ENCODE results near the gene LMBRD1. TPM values are rescaled to one million over a fixed set of nuclear protein-coding genes. Genes with fewer than 3 reads are reported as not detected.
"Not testable (repeated sequence)": the region's sequence is repeated elsewhere in the genome, so short reads cannot be mapped to it uniquely, and the experiment has no call there.

Gene LMBRD1
- total RNA-seq, 2 experiments from 2014 or later = 12.7 to 16.3 TPM

DNA sequence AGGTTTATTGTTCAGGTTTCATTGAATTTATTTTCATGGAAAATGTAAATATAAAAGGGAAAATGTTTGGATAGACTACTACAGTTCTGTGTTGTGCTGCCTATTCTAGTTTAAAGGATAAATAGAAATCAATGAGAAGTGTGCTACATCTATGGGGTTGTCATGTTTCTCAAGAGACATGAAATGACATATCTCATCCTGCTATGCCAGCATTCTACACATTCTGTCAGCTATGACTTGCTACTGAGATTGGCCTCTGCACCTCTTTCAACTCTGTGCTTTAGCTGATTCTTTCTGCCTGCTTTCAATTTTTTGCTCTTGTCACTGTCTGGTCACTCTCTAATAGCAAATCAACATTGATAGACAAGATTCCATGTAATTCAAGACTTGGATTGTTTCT, 35.7 kb upstream of the LMBRD1 start:
- Histone ChIP-seq H3K9me3 (ENCODE audit: low read length) (no peaks in the 10 kb centered on the region), H4K20me1 (ENCODE audit: insufficient read depth, low read length) (no peaks in the 10 kb centered on the region), H3K4me1 (ENCODE audit: insufficient read depth, low read length, poor library complexity, severe bottlenecking) (no peaks in the 10 kb centered on the region), H3K9me2 (ENCODE audit: insufficient read depth, low read length) (no peaks in the 10 kb centered on the region), H3K27ac (ENCODE audit: low read depth, low read length, poor library complexity, severe bottlenecking) (no peak overlapping the region), H3K4me2 (ENCODE audit: low read length) (no peak overlapping the region), H2AFZ (ENCODE audit: low read length) (no peak overlapping the region), H3K4me3 (ENCODE audit: low read depth, low read length, poor library complexity, severe bottlenecking) (no peak overlapping the region), H3K36me3 (ENCODE audit: insufficient read depth, low read length) (no peaks in the 10 kb centered on the region), H3K79me2 (ENCODE audit: insufficient read depth, low read depth, low read length) (no peaks in the 10 kb centered on the region)
- no peak for DNase-seq (ENCODE audit: low spot score)
- CTCF ChIA-PET (ENCODE audit: unreplicated experiment) = no interaction called here
- intact Hi-C loops (cut with micrococcal nuclease; ENCODE audit: unreplicated experiment) = loop anchor here (10.0 kb wide), 1 partner anchor 132 kb away; no protein-coding TSS in a partner anchor
- no peak for TF ChIP-seq EZH2phosphoT487 (IDR thresholded peaks at IDR 0.05; ENCODE audit: borderline replicate concordance, low read depth, low read length)
- TF ChIP-seq, protein P1, sequence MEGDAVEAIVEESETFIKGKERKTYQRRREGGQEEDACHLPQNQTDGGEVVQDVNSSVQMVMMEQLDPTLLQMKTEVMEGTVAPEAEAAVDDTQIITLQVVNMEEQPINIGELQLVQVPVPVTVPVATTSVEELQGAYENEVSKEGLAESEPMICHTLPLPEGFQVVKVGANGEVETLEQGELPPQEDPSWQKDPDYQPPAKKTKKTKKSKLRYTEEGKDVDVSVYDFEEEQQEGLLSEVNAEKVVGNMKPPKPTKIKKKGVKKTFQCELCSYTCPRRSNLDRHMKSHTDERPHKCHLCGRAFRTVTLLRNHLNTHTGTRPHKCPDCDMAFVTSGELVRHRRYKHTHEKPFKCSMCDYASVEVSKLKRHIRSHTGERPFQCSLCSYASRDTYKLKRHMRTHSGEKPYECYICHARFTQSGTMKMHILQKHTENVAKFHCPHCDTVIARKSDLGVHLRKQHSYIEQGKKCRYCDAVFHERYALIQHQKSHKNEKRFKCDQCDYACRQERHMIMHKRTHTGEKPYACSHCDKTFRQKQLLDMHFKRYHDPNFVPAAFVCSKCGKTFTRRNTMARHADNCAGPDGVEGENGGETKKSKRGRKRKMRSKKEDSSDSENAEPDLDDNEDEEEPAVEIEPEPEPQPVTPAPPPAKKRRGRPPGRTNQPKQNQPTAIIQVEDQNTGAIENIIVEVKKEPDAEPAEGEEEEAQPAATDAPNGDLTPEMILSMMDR (conservative IDR thresholded peaks at IDR 0.05; ENCODE audit: low read length) = no peak
- BruUV-seq (replicated peaks) = no TSS peak
- POLR2A ChIA-PET = no interaction called here

GRCh38 chr6:69827276-69827893, 30.6 kb upstream of the LMBRD1 start:
- ChIA-PET POLR2A (no interaction called here), CTCF (ENCODE audit: unreplicated experiment) (no interaction called here)
- no TSS peak for BruUV-seq (replicated peaks)
- no peaks in the 10 kb centered on the region for H3K9me2 ChIP-seq (ENCODE audit: insufficient read depth, low read length)
- DNase-seq (ENCODE audit: low spot score) = no peak
- no peaks in the 10 kb centered on the region for H3K9me3 ChIP-seq (ENCODE audit: low read length)
- no peaks in the 10 kb centered on the region for H3K36me3 ChIP-seq (ENCODE audit: insufficient read depth, low read length)
- no peaks in the 10 kb centered on the region for H3K79me2 ChIP-seq (ENCODE audit: insufficient read depth, low read depth, low read length)
- H2AFZ ChIP-seq (ENCODE audit: low read length) = no peak overlapping the region
- no peak for TF ChIP-seq EZH2phosphoT487 (IDR thresholded peaks at IDR 0.05; ENCODE audit: borderline replicate concordance, low read depth, low read length)
- TF ChIP-seq, protein P1 (conservative IDR thresholded peaks at IDR 0.05; ENCODE audit: low read length) = no peak
- H3K4me1 ChIP-seq (ENCODE audit: insufficient read depth, low read length, poor library complexity, severe bottlenecking) = no peaks in the 10 kb centered on the region
- no peak overlapping the region for H3K27ac ChIP-seq (ENCODE audit: low read depth, low read length, poor library complexity, severe bottlenecking)
- H4K20me1 ChIP-seq (ENCODE audit: insufficient read depth, low read length) = no peaks in the 10 kb centered on the region
- H3K4me2 ChIP-seq (ENCODE audit: low read length) = no peak overlapping the region
- intact Hi-C loops (cut with micrococcal nuclease; ENCODE audit: unreplicated experiment) = no loop called here
- no peak overlapping the region for H3K4me3 ChIP-seq (ENCODE audit: low read depth, low read length, poor library complexity, severe bottlenecking)

GRCh38 chr6:69825904-69826303, 29.1 kb upstream of the LMBRD1 start:
- no peaks in the 10 kb centered on the region for H3K36me3 ChIP-seq (ENCODE audit: insufficient read depth, low read length)
- no peaks in the 10 kb centered on the region for H3K9me3 ChIP-seq (ENCODE audit: low read length)

GRCh38 chr6:69824355-69824754, 27.5 kb upstream of the LMBRD1 start:
- ChIA-PET POLR2A (interaction anchor here (0.7 kb wide), 1 partner anchor 313 kb away, joined by 3 read pairs; no protein-coding TSS in a partner anchor), CTCF (ENCODE audit: unreplicated experiment) (interaction anchor here (0.5 kb wide), 1 partner anchor 27 kb away, joined by 3 read pairs; no protein-coding TSS in a partner anchor)
- H3K4me1 ChIP-seq (ENCODE audit: insufficient read depth, low read length, poor library complexity, severe bottlenecking); H3K4me2 ChIP-seq (ENCODE audit: low read length); H3K79me2 ChIP-seq (ENCODE audit: insufficient read depth, low read depth, low read length); H3K36me3 ChIP-seq (ENCODE audit: insufficient read depth, low read length); H2AFZ ChIP-seq (ENCODE audit: low read length); H3K27ac ChIP-seq (ENCODE audit: low read depth, low read length, poor library complexity, severe bottlenecking); H3K9me2 ChIP-seq (ENCODE audit: insufficient read depth, low read length); H3K4me3 ChIP-seq (ENCODE audit: low read depth, low read length, poor library complexity, severe bottlenecking); H3K9me3 ChIP-seq (ENCODE audit: low read length); intact Hi-C loops (cut with micrococcal nuclease; ENCODE audit: unreplicated experiment); BruUV-seq (replicated peaks); DNase-seq (ENCODE audit: low spot score); H4K20me1 ChIP-seq (ENCODE audit: insufficient read depth, low read length): not testable (repeated sequence)

More at GRCh38 chr6:69825904-69826303, 29.1 kb upstream of the LMBRD1 start:
- Histone ChIP-seq H2AFZ (ENCODE audit: low read length) (no peak overlapping the region), H3K79me2 (ENCODE audit: insufficient read depth, low read depth, low read length) (no peaks in the 10 kb centered on the region), H4K20me1 (ENCODE audit: insufficient read depth, low read length) (no peaks in the 10 kb centered on the region), H3K4me2 (ENCODE audit: low read length) (no peak overlapping the region), H3K4me3 (ENCODE audit: low read depth, low read length, poor library complexity, severe bottlenecking) (no peak overlapping the region), H3K9me2 (ENCODE audit: insufficient read depth, low read length) (no peaks in the 10 kb centered on the region), H3K4me1 (ENCODE audit: insufficient read depth, low read length, poor library complexity, severe bottlenecking) (no peaks in the 10 kb centered on the region), H3K27ac (ENCODE audit: low read depth, low read length, poor library complexity, severe bottlenecking) (no peak overlapping the region)
- ChIA-PET CTCF (ENCODE audit: unreplicated experiment) (no interaction called here), POLR2A (interaction anchor here (0.5 kb wide), 1 partner anchor 46 kb away, joined by 3 read pairs; no protein-coding TSS in a partner anchor)
- DNase-seq (ENCODE audit: low spot score) = no peak
- intact Hi-C loops (cut with micrococcal nuclease; ENCODE audit: unreplicated experiment) = no loop called here
- no TSS peak for BruUV-seq (replicated peaks)
- TF ChIP-seq, protein P1 (conservative IDR thresholded peaks at IDR 0.05; ENCODE audit: low read length) = no peak
- TF ChIP-seq EZH2phosphoT487 (IDR thresholded peaks at IDR 0.05; ENCODE audit: borderline replicate concordance, low read depth, low read length) = no peak

All from OCI-LY7 (cell line).